IPS-11a (cell line): Measurements from ENCODE around the gene UGT1A8.

Experiments used
- H3K4me3 ChIP-seq: one replicate; pipeline ENCODE4 v1.5.1; 2013; ENCODE audit warnings: low read depth, low read length, control low read depth

Gene UGT1A8

GRCh38 chr2:233796254-233796653, 178.8 kb downstream of the UGT1A8 start:
- H3K4me3 ChIP-seq, result no peak overlapping the region

DNA sequence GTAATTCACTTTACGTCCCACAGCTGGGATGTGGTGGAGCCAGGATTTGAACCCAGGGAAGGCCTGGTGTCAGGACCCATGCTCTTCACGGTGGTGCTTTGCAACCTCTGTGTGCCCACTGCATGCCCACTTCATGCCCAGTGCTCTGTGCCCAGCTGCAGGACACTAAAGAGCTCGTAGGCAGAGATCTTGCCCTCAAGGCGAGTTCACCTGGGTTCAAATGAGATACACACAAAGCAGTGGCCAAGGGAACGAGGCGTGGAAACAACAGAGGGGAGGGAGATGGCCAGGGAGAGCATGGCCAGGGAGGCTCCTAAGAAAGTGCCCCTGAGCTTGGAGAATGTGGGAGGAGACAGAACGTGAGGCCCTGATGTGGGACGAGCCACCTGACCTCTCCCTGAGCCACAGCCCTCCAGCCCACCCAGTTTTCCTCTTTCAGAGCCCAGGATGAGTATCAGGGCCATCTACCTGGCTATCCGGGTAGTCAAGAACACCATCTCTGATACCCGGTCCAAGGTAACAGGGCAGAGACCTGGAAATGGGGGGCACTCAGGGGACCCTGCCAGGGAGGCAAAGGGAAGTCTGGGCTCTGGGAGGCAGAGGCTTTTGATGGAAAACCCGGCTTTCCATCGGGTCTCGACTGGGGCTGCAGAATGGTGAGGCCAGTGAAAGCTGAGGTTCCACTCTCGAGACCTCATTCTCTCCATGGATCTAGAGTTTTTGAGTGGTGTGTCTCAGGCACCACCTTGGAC, 181.1 kb downstream of the UGT1A8 start:
- no peak overlapping the region for H3K4me3 ChIP-seq

- H3K4me3 ChIP-seq, result no peak overlapping the region
These were observed 181.7 kb downstream of the UGT1A8 start for GRCh38 chr2:233799087-233799665.

DNA sequence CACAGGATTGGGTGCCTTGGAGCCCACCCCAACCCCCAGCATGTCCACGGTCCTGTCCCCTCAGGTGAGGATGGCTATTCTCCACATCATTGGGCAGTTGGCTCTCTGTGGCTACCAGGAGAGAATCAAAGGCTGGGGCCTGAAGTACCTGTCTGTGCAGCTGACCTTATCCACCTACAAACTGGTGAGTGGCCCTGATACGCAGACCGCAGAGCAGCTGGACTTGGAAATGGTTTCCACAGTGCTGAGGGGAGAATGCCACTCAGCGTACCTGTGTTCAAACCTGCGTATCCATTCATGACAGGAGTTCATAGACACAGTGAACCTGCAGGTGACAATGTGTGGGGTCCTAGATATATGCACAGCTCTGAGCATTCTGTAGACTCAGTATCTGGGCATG, 182.3 kb downstream of the UGT1A8 start:
- H3K4me3 ChIP-seq, result no peak overlapping the region

DNA sequence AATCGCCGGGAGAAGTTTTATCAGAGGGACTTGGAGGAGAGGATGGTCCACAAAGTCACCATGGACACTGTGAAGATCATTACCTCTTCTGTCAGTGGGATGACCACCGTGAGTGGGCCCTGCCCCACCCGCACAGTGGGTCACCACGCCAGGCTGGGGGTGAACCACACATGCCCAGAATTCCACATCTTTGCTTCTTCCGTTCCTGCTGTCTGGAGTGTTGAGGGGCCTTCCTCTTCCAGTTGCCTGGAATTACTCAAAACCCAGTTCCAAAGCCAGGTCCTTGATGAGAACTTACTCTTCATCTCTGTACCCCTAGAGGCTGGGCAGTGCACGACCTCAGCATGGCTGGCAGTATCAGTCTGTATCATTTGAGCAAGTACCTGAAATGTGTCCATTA, 182.8 kb downstream of the UGT1A8 start:
- H3K4me3 ChIP-seq, result no peak overlapping the region

DNA sequence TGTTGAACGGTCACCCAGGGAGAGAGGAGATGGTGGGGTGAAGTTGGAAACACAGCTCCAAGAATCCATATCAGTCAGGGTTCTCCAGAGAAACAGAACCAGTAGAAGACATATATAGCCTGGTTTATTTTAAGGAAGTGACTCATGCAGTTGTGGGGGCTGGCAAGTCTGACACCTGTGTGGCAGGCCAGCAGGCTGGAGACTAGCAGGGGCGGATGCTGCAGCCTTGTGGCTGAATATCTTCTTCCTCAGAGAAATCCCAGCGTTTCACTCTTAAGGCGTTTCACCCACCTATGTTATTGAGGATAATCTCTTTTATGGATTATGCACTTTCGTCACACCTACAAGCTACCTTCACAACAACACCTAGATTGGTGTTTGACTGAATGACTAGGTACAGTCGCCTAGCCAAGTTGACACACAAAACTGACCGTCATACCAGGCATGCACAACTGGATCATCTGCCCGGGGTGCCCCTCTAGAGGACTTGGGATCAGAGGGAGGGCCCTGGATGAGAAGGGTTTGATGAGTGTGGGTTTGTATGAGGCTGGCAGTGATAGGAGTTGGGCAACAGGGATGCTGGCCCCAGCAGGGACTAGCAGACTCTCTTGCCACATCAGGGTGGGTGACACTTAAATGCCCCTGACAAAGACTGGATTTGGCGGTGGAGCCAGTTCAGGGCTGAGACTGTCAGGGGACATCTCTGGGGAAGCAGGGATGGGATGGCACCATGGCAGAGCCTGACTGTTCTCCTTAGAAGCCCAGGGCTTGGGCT, 184.1 kb downstream of the UGT1A8 start:
- no peak overlapping the region for H3K4me3 ChIP-seq

GRCh38 chr2:233802132-233802815, 184.8 kb downstream of the UGT1A8 start:
- H3K4me3 ChIP-seq, result no peak overlapping the region

GRCh38 chr2:233803292-233803911, 186.0 kb downstream of the UGT1A8 start:
- no peak overlapping the region for H3K4me3 ChIP-seq

DNA sequence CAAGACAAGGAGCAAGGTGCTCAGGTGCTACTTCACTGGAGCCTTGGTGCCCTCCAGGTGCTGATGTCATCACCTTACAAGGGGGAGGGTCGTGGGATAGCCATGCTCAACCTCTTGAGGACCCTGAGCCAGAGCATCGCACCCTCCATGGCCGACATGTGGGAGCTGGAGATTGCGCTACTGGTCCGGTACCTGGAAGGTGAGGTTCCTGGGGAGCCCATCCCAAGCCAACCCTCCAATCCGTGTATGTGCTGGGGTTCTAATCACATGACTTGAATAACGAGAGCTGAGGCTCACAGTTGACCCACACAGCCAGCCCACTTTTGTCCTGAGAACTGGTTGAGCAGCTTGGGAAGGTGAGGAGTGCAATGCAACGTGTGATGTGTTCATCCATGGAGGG, 186.6 kb downstream of the UGT1A8 start:
- no peak overlapping the region for H3K4me3 ChIP-seq

GRCh38 chr2:233807215-233807865, 189.9 kb downstream of the UGT1A8 start:
- no peak overlapping the region for H3K4me3 ChIP-seq

- no peak overlapping the region for H3K4me3 ChIP-seq
These were observed 190.8 kb downstream of the UGT1A8 start for GRCh38 chr2:233807966-233808935.

DNA sequence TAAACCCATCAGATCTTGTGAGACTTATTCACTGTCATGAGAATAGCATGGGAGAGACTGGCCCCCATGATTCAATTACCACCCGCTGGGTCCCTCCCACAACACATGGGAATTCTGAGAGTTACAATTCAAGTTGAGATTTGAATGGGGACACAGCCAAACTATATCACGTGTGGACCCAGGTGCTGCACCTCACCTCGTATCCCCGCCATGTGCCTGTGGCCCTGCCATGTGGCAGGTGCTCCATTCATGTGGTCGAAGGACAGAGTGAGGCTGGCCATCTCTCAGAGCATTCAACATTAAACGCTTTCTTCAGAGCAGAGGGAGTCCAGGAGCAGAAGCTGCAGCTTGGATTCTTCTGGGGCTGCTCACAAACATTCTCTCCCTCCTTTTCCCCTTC, 193.0 kb downstream of the UGT1A8 start:
- H3K4me3 ChIP-seq, result no peak overlapping the region

DNA sequence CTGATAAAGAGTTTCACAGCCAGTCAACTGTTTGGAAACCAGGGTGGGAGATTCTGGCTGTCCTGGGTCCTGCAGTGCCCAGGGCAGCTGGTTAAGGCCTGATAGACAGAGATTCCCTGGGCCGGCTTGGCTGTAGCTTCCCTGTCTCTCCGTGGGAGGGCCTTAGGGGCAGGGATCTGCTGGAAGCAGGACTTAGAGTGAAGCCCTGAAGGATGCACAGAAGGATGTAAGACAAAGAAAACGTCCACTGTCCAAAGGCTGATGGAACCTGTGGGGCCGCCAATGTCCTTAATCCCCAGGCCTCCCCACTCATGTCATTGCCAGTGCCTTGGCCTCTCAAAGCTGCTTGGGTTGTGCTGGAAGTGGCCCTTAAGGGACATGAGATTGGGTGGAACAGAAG, 193.7 kb downstream of the UGT1A8 start:
- H3K4me3 ChIP-seq, result no peak overlapping the region

GRCh38 chr2:233811732-233812131, 194.3 kb downstream of the UGT1A8 start:
- no peak overlapping the region for H3K4me3 ChIP-seq

DNA sequence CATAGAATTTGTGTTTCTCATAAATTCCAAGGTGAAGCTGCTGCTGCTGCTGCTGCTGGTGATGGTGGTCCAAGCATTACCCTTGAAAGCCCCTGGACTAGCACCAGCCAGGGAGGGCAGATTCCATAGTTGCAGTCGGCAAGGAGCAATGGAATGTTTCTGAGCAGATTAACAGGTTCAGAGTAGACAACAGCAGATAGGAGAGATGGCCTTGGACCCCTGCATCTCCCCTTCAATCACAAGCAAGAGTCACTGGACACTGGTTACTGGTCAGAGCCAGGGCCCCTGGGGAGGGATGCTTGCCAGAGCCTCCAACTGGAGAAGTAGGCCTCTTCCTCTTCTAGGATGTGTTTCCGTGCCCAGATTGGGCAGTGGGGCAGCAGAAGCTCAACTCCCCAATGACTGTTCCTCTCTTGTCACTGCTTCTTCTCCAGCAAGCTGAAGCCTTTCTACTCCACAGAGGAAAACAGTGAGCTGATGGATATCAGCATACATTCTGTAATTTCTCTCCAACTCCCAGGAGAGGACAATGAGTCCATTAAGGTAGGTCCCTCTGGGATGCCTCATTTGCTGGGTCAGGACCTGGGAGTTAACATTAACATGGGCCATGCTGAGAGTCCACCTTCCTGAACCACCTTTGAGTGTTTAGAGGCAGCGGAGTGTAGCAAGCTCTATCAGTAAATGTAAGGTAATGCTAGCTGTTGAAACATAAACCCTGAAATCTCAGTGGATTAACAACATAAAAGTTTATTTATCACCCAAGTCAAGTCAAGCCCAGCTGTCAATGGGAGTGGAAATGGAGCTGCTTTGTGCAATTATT, 196.0 kb downstream of the UGT1A8 start:
- H3K4me3 ChIP-seq, result no peak overlapping the region

DNA sequence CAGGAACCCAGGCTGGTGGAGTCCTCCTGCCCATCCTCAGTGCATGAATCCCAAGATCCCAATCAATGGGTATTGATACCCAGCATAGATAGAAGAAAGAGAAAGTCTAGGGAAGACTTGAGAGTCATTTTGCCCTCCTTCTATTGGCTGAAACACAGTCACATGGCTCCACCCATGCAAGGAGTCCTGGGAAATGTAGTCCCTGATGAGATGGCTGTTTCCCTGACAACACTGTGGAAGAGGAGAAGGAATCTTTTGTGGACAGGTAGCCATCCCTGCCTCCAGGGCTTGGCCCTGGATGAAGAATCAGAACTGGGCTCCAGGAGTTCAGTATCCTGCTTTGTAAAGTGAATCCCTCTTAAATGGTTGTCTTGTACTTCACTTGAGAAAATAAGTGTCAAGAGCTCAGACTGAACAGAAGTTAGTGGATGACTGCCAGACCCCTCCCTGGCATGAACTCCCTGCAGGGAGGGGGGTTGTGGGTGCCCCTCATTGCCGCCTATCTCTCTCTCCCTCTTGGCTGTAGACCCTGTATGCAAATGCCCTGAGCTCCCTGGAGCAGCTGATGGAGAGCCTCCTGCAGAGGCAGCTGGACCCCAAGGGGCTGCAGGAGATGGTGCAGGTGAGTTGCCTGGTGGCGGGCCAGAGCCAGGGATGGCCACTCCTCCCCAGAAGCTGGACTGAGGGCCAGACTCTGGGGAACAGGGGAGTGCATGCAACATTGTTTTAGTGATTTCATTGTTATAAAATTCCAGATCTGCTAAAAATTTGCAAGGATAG, 196.8 kb downstream of the UGT1A8 start:
- H3K4me3 ChIP-seq, result no peak overlapping the region

- no peak overlapping the region for H3K4me3 ChIP-seq
These were observed 198.4 kb downstream of the UGT1A8 start for GRCh38 chr2:233815861-233816260.

DNA sequence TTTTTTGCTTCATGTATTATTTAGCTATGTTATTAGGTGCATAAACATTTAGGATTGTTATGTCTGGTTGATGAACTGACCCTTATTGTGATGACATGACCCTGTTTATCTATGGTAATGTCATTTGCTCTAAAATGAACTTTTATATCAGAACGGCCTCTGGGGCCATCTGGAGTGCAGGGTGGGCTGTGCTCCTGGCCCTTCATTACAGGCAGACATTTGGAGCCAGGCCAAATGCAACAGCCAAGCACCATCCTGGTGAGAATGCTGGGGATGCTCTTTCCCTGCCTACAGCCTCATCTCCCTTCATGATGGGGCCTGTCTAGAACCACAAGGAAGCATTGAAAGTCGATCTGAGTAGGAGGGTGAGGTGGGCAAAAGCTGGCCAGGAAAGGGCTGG, 198.9 kb downstream of the UGT1A8 start:
- no peak overlapping the region for H3K4me3 ChIP-seq
